GM12875 (cell line): ENCODE measurements around the gene PDXP.

Experiments
- H3K4me3 ChIP-seq: one replicate; pipeline ENCODE4 v1.5.1; 2011; ENCODE audit warnings: low read depth, low read length, control low read depth
- TF ChIP-seq, protein P1 (sequence below): IDR thresholded peaks from 2 replicates; pipeline ENCODE4 v1.5.1; 2011; ENCODE audit warnings: low read depth, mild to moderate bottlenecking, control low read depth, inconsistent platforms, low read length, moderate library complexity, borderline replicate concordance; ENCODE audit not compliant: insufficient read depth

The PDXP gene

GRCh38 chr22:37665487-37665886, 7.0 kb downstream of the PDXP start:
- H3K4me3 ChIP-seq = no peak overlapping the region
- TF ChIP-seq, protein P1, sequence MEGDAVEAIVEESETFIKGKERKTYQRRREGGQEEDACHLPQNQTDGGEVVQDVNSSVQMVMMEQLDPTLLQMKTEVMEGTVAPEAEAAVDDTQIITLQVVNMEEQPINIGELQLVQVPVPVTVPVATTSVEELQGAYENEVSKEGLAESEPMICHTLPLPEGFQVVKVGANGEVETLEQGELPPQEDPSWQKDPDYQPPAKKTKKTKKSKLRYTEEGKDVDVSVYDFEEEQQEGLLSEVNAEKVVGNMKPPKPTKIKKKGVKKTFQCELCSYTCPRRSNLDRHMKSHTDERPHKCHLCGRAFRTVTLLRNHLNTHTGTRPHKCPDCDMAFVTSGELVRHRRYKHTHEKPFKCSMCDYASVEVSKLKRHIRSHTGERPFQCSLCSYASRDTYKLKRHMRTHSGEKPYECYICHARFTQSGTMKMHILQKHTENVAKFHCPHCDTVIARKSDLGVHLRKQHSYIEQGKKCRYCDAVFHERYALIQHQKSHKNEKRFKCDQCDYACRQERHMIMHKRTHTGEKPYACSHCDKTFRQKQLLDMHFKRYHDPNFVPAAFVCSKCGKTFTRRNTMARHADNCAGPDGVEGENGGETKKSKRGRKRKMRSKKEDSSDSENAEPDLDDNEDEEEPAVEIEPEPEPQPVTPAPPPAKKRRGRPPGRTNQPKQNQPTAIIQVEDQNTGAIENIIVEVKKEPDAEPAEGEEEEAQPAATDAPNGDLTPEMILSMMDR = no peak

GRCh38 chr22:37669586-37669985, 11.1 kb downstream of the PDXP start:
- H3K4me3 ChIP-seq = no peak overlapping the region

GRCh38 chr22:37672206-37672919, 13.8 kb downstream of the PDXP start:
- no peak overlapping the region for H3K4me3 ChIP-seq
- TF ChIP-seq, protein P1 = 0 out of 2 replicates have a peak, but pooled peaks have one; percentile 13

More at GRCh38 chr22:37669586-37669985, 11.1 kb downstream of the PDXP start:
- TF ChIP-seq, protein P1 = no peak

- no peak overlapping the region for H3K4me3 ChIP-seq
- TF ChIP-seq, protein P1 = no peak
Observed at GRCh38 chr22:37672920-37673455, 14.5 kb downstream of the PDXP start.

GRCh38 chr22:37674248-37674647, 15.7 kb downstream of the PDXP start:
- TF ChIP-seq, protein P1 = no peak
- no peak overlapping the region for H3K4me3 ChIP-seq

DNA sequence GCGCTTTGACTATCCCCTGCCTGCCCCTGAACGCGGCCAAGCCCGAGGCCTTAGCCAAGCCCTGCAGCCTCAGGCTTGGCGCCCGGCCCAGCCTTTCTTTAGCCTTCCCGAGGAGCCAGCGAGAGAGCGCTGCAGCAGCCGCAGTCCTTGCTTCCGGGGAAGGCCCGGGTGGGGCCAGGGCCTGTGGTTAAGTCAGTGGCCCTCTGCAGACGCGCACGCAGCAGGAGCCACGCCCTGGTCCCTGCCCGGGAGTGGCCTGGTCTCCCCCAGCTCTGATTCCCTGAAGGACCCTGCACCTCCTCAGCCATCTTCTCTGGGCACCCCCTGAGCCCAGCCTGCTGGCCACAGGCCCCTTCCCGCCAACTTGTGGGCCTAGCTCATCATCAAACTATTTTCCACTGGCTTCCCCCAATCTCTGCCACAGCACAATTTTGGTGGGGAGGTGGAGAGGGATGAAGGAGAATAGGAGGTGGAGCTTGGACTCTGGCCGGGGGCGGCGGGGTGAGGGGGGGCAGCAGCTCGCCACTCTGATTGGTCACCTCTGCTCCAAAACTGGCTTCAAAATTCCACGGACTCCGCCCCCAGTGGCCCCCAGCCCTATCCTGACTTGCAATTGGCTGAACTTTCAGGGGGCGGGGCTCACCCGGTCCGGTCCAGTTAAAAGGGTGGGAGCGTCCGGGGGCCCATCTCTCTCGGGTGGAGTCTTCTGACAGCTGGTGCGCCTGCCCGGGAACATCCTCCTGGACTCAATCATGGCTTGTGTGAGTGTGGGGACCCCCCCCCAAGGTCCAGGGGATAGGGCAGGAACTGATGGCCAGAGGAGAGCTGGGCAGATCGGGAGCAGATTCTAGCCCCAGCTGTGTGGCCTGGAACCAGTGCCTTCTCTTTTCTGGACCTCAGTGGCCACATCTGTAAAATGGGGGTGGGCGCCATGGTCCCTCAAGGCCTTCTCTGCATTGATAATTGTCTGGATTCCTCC, 16.7 kb downstream of the PDXP start, which contains the start of gene LGALS1:
LGALS1 (plus strand) TSS at position 686 of the 979 bp plus-strand sequence; CDS start at position 753, 67 bp downstream.
- TF ChIP-seq, protein P1 = no peak

More for the DNA sequence above, 16.7 kb downstream of the PDXP start, which contains the start of gene LGALS1:
- peak within 1 kb of the TSS; percentile 68 for H3K4me3 ChIP-seq
